A673 (cell line): Measurements from ENCODE around the gene ZBTB25.

Source experiments
- EZH2 ChIP-seq: fragments of 200-600 bp; sonication (generic); IDR thresholded peaks from 2 replicates; pipeline ENCODE4 v1.6.1; 2017; ENCODE audit warnings: borderline replicate concordance, low read depth, mild to moderate bottlenecking, mixed read lengths, antibody characterized with exemption, low read length; ENCODE audit not compliant: poor library complexity, severe bottlenecking
- TF ChIP-seq, protein P1 (sequence below): fragments of 300-800, 200-600 bp; sonication (generic); conservative IDR thresholded peaks from 2 replicates; pipeline ENCODE4 v1.5.1; 2017; ENCODE audit warnings: low read depth, mild to moderate bottlenecking, antibody characterized with exemption, low read length, moderate library complexity, mixed read lengths

DNA sequence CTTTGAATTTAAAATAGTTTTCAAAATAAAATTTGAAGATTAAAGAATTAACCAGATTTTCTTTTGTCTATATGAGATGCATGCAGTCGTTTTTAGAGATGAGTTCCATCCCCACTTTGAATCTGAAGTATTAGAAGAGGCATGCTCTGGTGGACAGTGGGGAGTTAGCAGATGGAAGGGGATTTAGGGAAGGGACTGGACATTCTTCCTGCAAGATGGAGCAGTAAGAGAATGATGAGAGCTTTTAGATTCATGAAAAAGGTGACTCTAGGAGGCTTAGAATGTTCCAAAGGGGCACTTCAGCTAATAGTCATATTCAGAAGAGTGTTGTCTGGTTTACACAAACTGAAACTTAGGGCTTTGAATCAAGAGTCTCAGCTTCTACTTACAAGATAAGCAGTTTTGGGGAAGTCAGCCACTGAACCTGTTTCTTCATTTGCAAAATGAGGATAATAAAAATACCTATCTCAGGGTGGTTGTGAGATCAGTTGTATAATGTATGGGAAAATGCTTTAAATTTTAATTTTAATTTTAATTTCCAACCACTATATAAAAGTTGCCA, 4.7 kb upstream of the ZBTB25 start:
- TF ChIP-seq, protein P1, sequence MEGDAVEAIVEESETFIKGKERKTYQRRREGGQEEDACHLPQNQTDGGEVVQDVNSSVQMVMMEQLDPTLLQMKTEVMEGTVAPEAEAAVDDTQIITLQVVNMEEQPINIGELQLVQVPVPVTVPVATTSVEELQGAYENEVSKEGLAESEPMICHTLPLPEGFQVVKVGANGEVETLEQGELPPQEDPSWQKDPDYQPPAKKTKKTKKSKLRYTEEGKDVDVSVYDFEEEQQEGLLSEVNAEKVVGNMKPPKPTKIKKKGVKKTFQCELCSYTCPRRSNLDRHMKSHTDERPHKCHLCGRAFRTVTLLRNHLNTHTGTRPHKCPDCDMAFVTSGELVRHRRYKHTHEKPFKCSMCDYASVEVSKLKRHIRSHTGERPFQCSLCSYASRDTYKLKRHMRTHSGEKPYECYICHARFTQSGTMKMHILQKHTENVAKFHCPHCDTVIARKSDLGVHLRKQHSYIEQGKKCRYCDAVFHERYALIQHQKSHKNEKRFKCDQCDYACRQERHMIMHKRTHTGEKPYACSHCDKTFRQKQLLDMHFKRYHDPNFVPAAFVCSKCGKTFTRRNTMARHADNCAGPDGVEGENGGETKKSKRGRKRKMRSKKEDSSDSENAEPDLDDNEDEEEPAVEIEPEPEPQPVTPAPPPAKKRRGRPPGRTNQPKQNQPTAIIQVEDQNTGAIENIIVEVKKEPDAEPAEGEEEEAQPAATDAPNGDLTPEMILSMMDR: no peak
- TF ChIP-seq EZH2: no peak
